RWPE2 (cell line): ENCODE data around the gene CASP2.

Source experiments
- ATAC-seq: fragments of 200-7000 bp; cut with Tn5 transposase; 3 replicates; pipeline ENCODE4 v1.9.1; 2021; ENCODE audit warnings: low read depth
- DNase-seq: peaks from one replicate; pipeline ENCODE4 v3.0.0-alpha.2; 2020; ENCODE audit warnings: low spot score
- H3K27ac ChIP-seq: fragments of 450-650 bp; 2 replicates; pipeline ENCODE4 v1.5.1; 2017; ENCODE audit warnings: mild to moderate bottlenecking; ENCODE audit not compliant: poor library complexity, severe bottlenecking
- H3K27me3 ChIP-seq: fragments of 250-450 bp; sonication (Bioruptor Pico); 2 replicates; pipeline ENCODE4 v1.5.1; 2021; ENCODE audit warnings: mild to moderate bottlenecking, moderate library complexity; ENCODE audit not compliant: insufficient read depth, poor library complexity, severe bottlenecking
- H3K36me3 ChIP-seq: fragments of 250-450 bp; sonication (Bioruptor Pico); 2 replicates; pipeline ENCODE4 v1.5.1; 2020; ENCODE audit warnings: low read depth, mild to moderate bottlenecking, moderate library complexity
- H3K4me1 ChIP-seq: fragments of 250-450 bp; sonication (Bioruptor Pico); 2 replicates; pipeline ENCODE4 v1.5.1; 2021; ENCODE audit warnings: mild to moderate bottlenecking, moderate library complexity; ENCODE audit not compliant: insufficient read depth, poor library complexity, severe bottlenecking
- H3K4me3 ChIP-seq: fragments of 250-450 bp; sonication (Bioruptor Pico); 2 replicates; pipeline ENCODE4 v1.5.1; 2021; ENCODE audit warnings: mild to moderate bottlenecking, moderate library complexity; ENCODE audit not compliant: severe bottlenecking
- H3K9me3 ChIP-seq: fragments of 250-450 bp; sonication (Bioruptor Pico); 2 replicates; pipeline ENCODE4 v1.5.1; 2021; ENCODE audit warnings: mild to moderate bottlenecking, moderate library complexity; ENCODE audit not compliant: severe bottlenecking
- CTCF ChIP-seq: fragments of 450-650 bp; IDR thresholded peaks from one replicate; pipeline ENCODE4 v1.5.1; 2017; ENCODE audit warnings: mild to moderate bottlenecking, moderate library complexity; ENCODE audit not compliant: poor library complexity, severe bottlenecking

CASP2 gene

GRCh38 chr7:143243111-143243510 lies 45.0 kb upstream of the CASP2 start:
- TF ChIP-seq CTCF = no peak
- DNase-seq = no peak

GRCh38 chr7:143243614-143244013 lies 44.5 kb upstream of the CASP2 start:
- TF ChIP-seq CTCF = no peak
- Histone ChIP-seq H3K27me3 (no peaks in the 10 kb centered on the region), H3K36me3 (no peaks in the 10 kb centered on the region), H3K27ac (no peak overlapping the region), H3K4me1 (peaks cover 21% of the 10 kb centered on the region), H3K9me3 (no peaks in the 10 kb centered on the region), H3K4me3 (no peak overlapping the region)
- ATAC-seq = no peak
- DNase-seq = no peak

More at GRCh38 chr7:143243111-143243510, 45.0 kb upstream of the CASP2 start:
- no peaks in the 10 kb centered on the region for H3K9me3 ChIP-seq
- no peak overlapping the region for H3K27ac ChIP-seq
- no peaks in the 10 kb centered on the region for H3K36me3 ChIP-seq
- H3K4me3 ChIP-seq = no peak overlapping the region
- H3K27me3 ChIP-seq = no peaks in the 10 kb centered on the region
- peaks cover 18% of the 10 kb centered on the region for H3K4me1 ChIP-seq
- no peak for ATAC-seq

GRCh38 chr7:143244321-143244720 lies 43.8 kb upstream of the CASP2 start:
- no peak for TF ChIP-seq CTCF
- Histone ChIP-seq H3K4me1 (peaks cover 21% of the 10 kb centered on the region), H3K9me3 (no peaks in the 10 kb centered on the region), H3K27me3 (no peaks in the 10 kb centered on the region), H3K36me3 (no peaks in the 10 kb centered on the region), H3K4me3 (no peak overlapping the region), H3K27ac (peak overlapping the region; percentile 49)
- ATAC-seq (no peak), DNase-seq (no peak)

- Histone ChIP-seq H3K4me3 (no peak overlapping the region), H3K9me3 (no peaks in the 10 kb centered on the region), H3K36me3 (no peaks in the 10 kb centered on the region), H3K27me3 (no peaks in the 10 kb centered on the region), H3K27ac (peak overlapping the region; percentile 49), H3K4me1 (peaks cover 21% of the 10 kb centered on the region)
- peak; percentile 78 for ATAC-seq
- no peak for TF ChIP-seq CTCF
- no peak for DNase-seq
These were observed 43.0 kb upstream of the CASP2 start for GRCh38 chr7:143245123-143245522.

GRCh38 chr7:143247372-143247771 lies 40.8 kb upstream of the CASP2 start:
- TF ChIP-seq CTCF = no peak
- Histone ChIP-seq H3K36me3 (no peaks in the 10 kb centered on the region), H3K4me3 (no peak overlapping the region), H3K4me1 (peaks cover 17% of the 10 kb centered on the region), H3K27me3 (no peaks in the 10 kb centered on the region), H3K27ac (no peak overlapping the region), H3K9me3 (no peaks in the 10 kb centered on the region)
- ATAC-seq (no peak), DNase-seq (no peak)
